ENCODE measurements around the gene RMC1. TPM values are rescaled to one million over a fixed set of nuclear protein-coding genes. Genes with fewer than 3 reads are reported as not detected.
"Not testable (repeated sequence)": the region's sequence is repeated elsewhere in the genome, so short reads cannot be mapped to it uniquely, and the experiment has no call there.

The RMC1 gene
- total and polyA plus RNA-seq, 12 donors: 10.2 to 61.7 (median 24.4) TPM

DNA sequence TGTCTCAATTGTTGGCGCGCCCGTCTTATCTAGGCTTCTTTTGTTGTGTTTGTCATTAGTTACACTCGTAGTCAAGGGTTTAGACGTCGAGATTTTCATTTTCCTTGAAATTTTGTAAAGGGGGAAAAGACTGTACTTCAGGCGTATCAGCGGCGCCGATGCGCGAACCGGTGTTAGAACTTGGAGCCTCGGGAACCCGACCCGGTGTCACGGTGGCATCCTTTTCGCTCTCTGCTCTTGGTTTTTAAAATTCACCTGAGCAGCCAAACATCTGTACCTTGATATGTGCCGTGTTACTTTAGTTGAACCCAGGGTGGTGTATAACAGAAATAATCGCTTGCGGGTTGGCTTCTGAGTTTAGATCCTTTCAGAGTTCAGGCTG lies 643 bp downstream of the RMC1 start:
- Histone ChIP-seq H3K36me3 (replicated peaks in 1 of 2) (peaks cover 0 to 8% of the 10 kb centered on the region in 2 donors), H3K4me3 (peak overlapping the region in 3 of 4 donors; percentile 42 to 91 (median 69)), H3K27me3 (no peaks in the 10 kb centered on the region), H3K9me3 (replicated peaks in 1 of 3) (no peaks in the 10 kb centered on the region), H3K27ac (peak overlapping the region in 4 of 5 donors; percentile 86 to 93 (median 89)), H3K4me1 (replicated peaks in 1 of 2) (peaks cover 6 to 15% of the 10 kb centered on the region in 2 donors)
- intact Hi-C loops (cut with DNase I): no loop called here
- TF ChIP-seq POLR2A (IDR thresholded peaks at IDR 0.05): no peak
- TF ChIP-seq, protein P1, sequence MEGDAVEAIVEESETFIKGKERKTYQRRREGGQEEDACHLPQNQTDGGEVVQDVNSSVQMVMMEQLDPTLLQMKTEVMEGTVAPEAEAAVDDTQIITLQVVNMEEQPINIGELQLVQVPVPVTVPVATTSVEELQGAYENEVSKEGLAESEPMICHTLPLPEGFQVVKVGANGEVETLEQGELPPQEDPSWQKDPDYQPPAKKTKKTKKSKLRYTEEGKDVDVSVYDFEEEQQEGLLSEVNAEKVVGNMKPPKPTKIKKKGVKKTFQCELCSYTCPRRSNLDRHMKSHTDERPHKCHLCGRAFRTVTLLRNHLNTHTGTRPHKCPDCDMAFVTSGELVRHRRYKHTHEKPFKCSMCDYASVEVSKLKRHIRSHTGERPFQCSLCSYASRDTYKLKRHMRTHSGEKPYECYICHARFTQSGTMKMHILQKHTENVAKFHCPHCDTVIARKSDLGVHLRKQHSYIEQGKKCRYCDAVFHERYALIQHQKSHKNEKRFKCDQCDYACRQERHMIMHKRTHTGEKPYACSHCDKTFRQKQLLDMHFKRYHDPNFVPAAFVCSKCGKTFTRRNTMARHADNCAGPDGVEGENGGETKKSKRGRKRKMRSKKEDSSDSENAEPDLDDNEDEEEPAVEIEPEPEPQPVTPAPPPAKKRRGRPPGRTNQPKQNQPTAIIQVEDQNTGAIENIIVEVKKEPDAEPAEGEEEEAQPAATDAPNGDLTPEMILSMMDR (IDR thresholded peaks at IDR 0.05): no peak
- no peak for DNase-seq
- WGBS, 4 donors: 3 to 4% (median 3%) methylated on average over 19 to 21 of the region's 21 CpGs

GRCh38 chr18:23504720-23505119 lies 1.4 kb downstream of the RMC1 start:
- TF ChIP-seq, protein P1 (IDR thresholded peaks at IDR 0.05): no peak
- no peak for TF ChIP-seq POLR2A (IDR thresholded peaks at IDR 0.05)
- no peak for DNase-seq
- Histone ChIP-seq H3K4me3 (peak overlapping the region in 1 of 4 donors; percentile 91), H3K27ac (no peak overlapping the region), H3K9me3 (replicated peaks in 1 of 3) (no peaks in the 10 kb centered on the region), H3K36me3 (replicated peaks in 1 of 2) (peaks cover 0 to 16% of the 10 kb centered on the region in 2 donors), H3K27me3 (no peaks in the 10 kb centered on the region), H3K4me1 (replicated peaks in 1 of 2) (peaks cover 6 to 15% of the 10 kb centered on the region in 2 donors)
- 84 to 95% (median 88%) methylated on average over 3 of the region's 3 CpGs for WGBS, 4 donors
- intact Hi-C loops (cut with DNase I): no loop called here

DNA sequence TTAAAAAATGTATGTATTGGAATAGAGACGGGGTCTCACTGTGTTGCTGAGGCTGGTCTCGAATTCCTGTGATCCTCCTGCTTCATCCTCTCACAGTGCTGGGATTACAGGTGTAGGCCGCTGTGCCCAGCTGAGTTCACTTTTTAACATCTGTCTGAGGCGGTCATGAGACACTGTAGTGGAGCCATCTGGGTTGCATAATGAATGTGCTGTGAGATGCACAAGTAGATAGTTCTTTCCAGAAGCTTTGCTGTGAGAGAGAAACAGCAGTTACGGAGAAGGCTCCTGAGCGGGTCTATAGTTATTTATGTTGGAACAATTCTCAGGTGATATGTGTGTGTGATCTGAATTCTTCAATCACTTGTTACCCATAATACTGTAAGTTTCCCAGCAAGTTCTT lies 3.1 kb downstream of the RMC1 start:
- H3K27ac ChIP-seq: no peak overlapping the region
- intact Hi-C loops (cut with DNase I): no loop called here
- TF ChIP-seq, protein P1 (IDR thresholded peaks at IDR 0.05): no peak
- no peak for TF ChIP-seq POLR2A (IDR thresholded peaks at IDR 0.05)
- no peaks in the 10 kb centered on the region for H3K9me3 ChIP-seq (replicated peaks in 1 of 3)
- H3K4me1 ChIP-seq (replicated peaks in 1 of 2): peaks cover 6 to 15% of the 10 kb centered on the region in 2 donors
- peaks cover 0 to 25% of the 10 kb centered on the region in 2 donors for H3K36me3 ChIP-seq (replicated peaks in 1 of 2)
- no peak overlapping the region for H3K4me3 ChIP-seq
- WGBS, 4 donors: 79 to 93% (median 85%) methylated on average over 6 of the region's 6 CpGs
- DNase-seq: peak in 1 of 7 donors; percentile 11
- H3K27me3 ChIP-seq: no peaks in the 10 kb centered on the region

- H3K4me1 ChIP-seq (replicated peaks in 1 of 2); H3K4me3 ChIP-seq; H3K27ac ChIP-seq; H3K9me3 ChIP-seq (replicated peaks in 1 of 3); H3K27me3 ChIP-seq: not testable (repeated sequence)
- peak in 2 of 7 donors; percentile 1 to 24 for DNase-seq
- peaks cover 0 to 32% of the 10 kb centered on the region in 2 donors for H3K36me3 ChIP-seq (replicated peaks in 1 of 2)
- intact Hi-C loops (cut with DNase I): loop anchor here in 1 of 2 donors (10.0 kb wide), 1 partner anchor 194 kb away; no protein-coding TSS in a partner anchor
- 95 to 100% (median 98%) methylated on average over 2 of the region's 2 CpGs for WGBS, 4 donors
Measured at GRCh38 chr18:23510923-23511322, 7.6 kb downstream of the RMC1 start.

- 82 to 90% (median 87%) methylated on average over 7 of the region's 7 CpGs for WGBS, 4 donors
- peaks cover 0 to 42% of the 10 kb centered on the region in 2 donors for H3K36me3 ChIP-seq (replicated peaks in 1 of 2)
- peak in 2 of 7 donors; percentile 5 to 21 for DNase-seq
- H3K27me3 ChIP-seq; H3K27ac ChIP-seq; H3K4me3 ChIP-seq; H3K9me3 ChIP-seq (replicated peaks in 1 of 3); H3K4me1 ChIP-seq (replicated peaks in 1 of 2): not testable (repeated sequence)
- intact Hi-C loops (cut with DNase I): loop anchor here in 1 of 2 donors (10.0 kb wide), 1 partner anchor 193 kb away; no protein-coding TSS in a partner anchor
Measured at GRCh38 chr18:23512216-23512615, 8.9 kb downstream of the RMC1 start.
